Lower leg skin (tissue), 3 donors: ENCODE results near the gene LCE1B.

Experiments used
- POLR2A ChIP-seq, 2 donors: fragments of 450-650 bp; IDR thresholded peaks; one replicate each; pipeline ENCODE4 v1.6.1; 2016 to 2017; ENCODE audit warnings: antibody characterized with exemption in 2 of 2, mild to moderate bottlenecking in 1 of 2, moderate library complexity in 1 of 2
- TF ChIP-seq, protein P1 (sequence below), 3 donors: fragments of 450-650 bp; IDR thresholded peaks; one replicate each; pipeline ENCODE4 v1.5.1; 2016; ENCODE audit warnings: antibody characterized with exemption in 3 of 3, mild to moderate bottlenecking in 3 of 3, moderate library complexity in 2 of 3

DNA sequence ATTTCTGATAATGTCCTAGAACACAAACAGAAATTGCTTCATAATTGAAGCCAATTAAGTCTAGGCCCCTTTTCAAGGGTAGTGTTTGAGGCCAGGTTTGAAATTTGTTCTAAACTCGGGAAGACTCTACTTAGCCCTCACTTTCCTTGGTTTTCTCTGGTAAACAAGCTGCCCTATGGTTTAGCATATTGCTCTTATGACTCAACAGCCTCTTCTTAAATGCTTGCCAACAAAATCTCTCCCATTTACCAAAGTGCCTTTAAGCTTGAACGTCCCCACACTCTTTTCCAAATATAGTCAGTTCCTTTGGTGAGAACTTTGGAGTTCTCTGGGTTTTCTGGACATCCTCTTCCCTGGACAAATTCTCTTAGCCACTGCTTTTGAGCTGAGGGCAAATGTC lies 25.1 kb downstream of the LCE1B start:
- no peak for TF ChIP-seq POLR2A (IDR thresholded peaks at IDR 0.05)
- TF ChIP-seq, protein P1, sequence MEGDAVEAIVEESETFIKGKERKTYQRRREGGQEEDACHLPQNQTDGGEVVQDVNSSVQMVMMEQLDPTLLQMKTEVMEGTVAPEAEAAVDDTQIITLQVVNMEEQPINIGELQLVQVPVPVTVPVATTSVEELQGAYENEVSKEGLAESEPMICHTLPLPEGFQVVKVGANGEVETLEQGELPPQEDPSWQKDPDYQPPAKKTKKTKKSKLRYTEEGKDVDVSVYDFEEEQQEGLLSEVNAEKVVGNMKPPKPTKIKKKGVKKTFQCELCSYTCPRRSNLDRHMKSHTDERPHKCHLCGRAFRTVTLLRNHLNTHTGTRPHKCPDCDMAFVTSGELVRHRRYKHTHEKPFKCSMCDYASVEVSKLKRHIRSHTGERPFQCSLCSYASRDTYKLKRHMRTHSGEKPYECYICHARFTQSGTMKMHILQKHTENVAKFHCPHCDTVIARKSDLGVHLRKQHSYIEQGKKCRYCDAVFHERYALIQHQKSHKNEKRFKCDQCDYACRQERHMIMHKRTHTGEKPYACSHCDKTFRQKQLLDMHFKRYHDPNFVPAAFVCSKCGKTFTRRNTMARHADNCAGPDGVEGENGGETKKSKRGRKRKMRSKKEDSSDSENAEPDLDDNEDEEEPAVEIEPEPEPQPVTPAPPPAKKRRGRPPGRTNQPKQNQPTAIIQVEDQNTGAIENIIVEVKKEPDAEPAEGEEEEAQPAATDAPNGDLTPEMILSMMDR (IDR thresholded peaks at IDR 0.05), result no peak
